ENCODE data around the gene BCDIN3D.

BCDIN3D gene

GRCh38 chr12:49805409-49805808 is 37.5 kb downstream of the BCDIN3D start:
- in situ Hi-C loops (cut with MboI; ENCODE audit: low pct_unique_long_range_greater_than_20kb, low sequenced_read_pairs, unreplicated experiment), result no loop called here
- no peak for TF ChIP-seq CTCF (IDR thresholded peaks at IDR 0.05; ENCODE audit: extremely low read depth, insufficient read depth, missing control alignments)
- DNase-seq (ENCODE audit: low spot score), result no peak

- in situ Hi-C loops (cut with MboI; ENCODE audit: low pct_unique_long_range_greater_than_20kb, low sequenced_read_pairs, unreplicated experiment), result no loop called here
- DNase-seq (ENCODE audit: low spot score), result no peak
- TF ChIP-seq CTCF (IDR thresholded peaks at IDR 0.05; ENCODE audit: extremely low read depth, insufficient read depth, missing control alignments), result no peak
Observed at GRCh38 chr12:49804821-49805220, 38.1 kb downstream of the BCDIN3D start.

- no peak for DNase-seq (ENCODE audit: low spot score)
- in situ Hi-C loops (cut with MboI; ENCODE audit: low pct_unique_long_range_greater_than_20kb, low sequenced_read_pairs, unreplicated experiment), result no loop called here
- no peak for TF ChIP-seq CTCF (IDR thresholded peaks at IDR 0.05; ENCODE audit: extremely low read depth, insufficient read depth, missing control alignments)
Observed at GRCh38 chr12:49803693-49804450, 39.0 kb downstream of the BCDIN3D start.

DNA sequence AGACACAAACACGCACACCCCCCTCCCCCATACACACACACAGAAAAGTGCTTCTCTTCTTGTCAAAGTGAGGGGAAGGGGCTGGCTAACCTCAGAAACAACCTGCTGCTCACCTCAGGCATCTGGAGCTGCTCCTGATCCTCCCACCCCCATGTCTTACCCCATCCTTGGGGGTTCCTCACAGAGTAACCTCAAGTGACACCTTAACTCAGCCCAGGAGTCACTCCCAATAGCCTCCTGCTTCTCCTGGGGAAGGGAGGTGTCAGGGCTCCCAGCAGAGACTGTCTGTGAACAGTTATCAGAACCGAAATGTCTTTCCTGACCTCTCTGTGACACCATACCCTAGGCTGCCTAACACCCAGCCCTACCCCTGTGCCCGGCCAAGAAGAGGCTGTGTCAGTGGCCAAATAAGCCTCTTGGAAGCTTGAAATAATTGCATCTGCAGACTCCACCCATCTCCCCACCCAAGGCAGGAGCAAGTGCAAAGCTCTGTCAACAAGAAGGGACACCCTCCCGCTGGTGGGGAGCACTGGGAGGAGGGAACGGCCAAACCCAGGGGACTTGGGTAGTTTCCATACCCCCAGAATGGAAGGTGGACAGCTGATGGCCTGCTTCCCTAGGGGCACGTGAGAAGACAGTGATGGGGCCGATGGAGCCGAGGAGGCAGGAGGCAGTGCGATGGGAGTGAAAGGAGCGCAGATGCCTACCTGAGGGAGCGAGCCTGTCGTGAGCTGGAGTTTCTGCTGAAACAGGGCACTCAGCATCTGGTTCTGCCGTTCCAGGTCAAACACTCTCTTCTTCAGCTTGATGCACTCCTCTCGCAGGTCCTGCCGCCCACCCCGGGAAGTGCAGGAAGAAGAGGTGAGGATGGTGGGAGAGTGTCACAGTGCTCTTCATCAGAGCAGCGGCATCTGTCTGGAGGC is 41.5 kb downstream of the BCDIN3D start:
- TF ChIP-seq CTCF (IDR thresholded peaks at IDR 0.05; ENCODE audit: extremely low read depth, insufficient read depth, missing control alignments), result no peak
- in situ Hi-C loops (cut with MboI; ENCODE audit: low pct_unique_long_range_greater_than_20kb, low sequenced_read_pairs, unreplicated experiment), result no loop called here
- DNase-seq (ENCODE audit: low spot score), result no peak

- no peak for DNase-seq (ENCODE audit: low spot score)
- in situ Hi-C loops (cut with MboI; ENCODE audit: low pct_unique_long_range_greater_than_20kb, low sequenced_read_pairs, unreplicated experiment), result no loop called here
- TF ChIP-seq CTCF (IDR thresholded peaks at IDR 0.05; ENCODE audit: extremely low read depth, insufficient read depth, missing control alignments), result no peak
Observed at GRCh38 chr12:49800421-49801140, 42.3 kb downstream of the BCDIN3D start.

GRCh38 chr12:49798934-49799333 is 44.0 kb downstream of the BCDIN3D start:
- no peak for DNase-seq (ENCODE audit: low spot score)
- in situ Hi-C loops (cut with MboI; ENCODE audit: low pct_unique_long_range_greater_than_20kb, low sequenced_read_pairs, unreplicated experiment), result no loop called here
- TF ChIP-seq CTCF (IDR thresholded peaks at IDR 0.05; ENCODE audit: extremely low read depth, insufficient read depth, missing control alignments), result no peak
